Stimulated activated CD4-positive, alpha-beta T cell treated with anti-CD3 and anti-CD28 coated beads, Interleukin-4, amount 100 ng/mL, for 48 hours (primary cell): ENCODE measurements around the gene CYP4A22.
"Not testable (repeated sequence)": the region's sequence is repeated elsewhere in the genome, so short reads cannot be mapped to it uniquely, and the experiment has no call there.

Experiments used
- DNase-seq, 2 donors: peaks; one replicate each; pipeline ENCODE4 v3.0.0-alpha.2; 2020; ENCODE audit warnings: low read depth in 2 of 2

The CYP4A22 gene

DNA sequence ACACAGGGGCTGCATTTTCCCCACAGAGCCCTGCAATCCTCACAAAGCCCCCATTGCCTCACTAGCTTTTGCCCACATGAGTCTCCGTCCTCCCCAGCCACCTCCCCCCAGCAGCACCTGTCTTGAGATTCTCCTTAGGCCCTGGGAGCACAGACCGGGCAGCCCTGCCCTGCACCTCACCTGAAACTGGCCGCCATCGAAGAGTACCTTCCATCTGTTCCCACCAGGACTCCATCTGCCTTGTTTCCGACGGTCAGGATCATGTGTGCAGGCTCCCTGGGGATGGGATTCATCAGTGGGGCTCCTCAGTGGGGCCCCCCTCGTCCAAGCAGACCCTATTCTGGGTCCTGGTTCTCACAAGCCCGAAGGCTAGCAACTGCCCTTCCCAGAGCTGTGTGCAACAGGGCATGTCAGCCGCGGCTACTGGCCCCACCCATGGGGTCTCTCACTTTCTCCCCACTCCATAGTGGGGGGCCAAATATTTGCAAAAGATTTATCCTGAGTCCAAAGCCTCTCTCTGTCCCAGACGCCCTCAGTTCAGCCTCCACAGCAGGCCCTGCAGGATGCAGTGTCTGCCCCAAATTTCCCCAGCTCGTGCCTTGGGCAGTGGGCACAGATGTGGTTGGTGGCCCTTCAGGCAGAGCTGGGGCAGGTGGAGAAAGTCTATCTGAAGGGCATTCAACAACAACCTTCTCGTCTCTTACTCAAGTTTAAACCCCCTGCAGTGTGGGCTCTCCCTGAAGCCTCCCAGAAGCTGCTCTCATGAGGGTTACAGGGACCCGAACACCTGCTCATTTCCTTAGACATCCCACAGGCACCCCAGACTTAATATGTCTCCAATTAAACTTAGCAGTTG is 47.8 kb downstream of the CYP4A22 start:
- DNase-seq = no peak

DNA sequence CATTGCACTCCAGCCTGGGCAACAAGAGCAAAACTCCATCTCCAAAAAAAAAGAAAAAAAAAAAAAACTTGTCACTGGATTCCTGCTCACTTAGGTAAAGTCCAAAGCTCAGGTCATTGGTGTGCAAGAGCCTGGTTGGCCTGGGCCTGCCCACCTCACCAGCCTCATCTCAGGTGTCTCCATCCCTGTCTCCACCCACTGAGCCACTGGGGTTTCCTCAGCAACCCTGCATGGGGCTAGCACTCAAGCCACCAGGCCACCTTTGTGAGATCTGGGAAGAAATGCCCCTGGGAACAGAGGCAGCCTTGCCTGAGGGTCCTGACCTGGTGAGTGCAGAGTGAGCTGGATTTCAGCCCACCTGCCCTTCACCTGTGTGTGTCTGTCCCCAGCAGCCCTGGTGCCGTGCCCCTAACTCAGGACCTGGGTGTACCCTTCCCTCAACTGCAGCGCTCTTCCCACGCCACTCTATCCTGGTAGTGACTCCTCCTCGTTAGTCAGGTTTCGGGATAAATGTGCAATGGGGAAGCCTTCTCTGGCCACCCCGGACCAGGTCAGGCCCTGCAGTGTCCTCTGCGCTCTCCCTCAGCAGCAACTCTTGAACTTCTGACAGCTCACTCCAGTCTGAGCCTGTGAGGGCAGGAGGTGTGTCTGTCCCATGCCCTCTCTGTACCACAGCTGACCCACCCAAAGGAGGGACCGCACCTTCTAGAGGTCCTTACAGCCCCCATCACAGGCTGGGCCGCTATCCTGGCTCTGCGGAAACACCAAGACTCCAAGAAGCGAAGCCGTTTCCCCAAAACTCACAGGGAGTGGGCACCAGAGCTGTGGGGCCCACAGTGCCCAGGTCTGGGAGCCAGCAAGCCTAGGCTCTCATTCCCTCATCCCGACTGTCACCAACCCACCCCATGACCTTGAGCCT is 49.3 kb downstream of the CYP4A22 start:
- no peak for DNase-seq

DNA sequence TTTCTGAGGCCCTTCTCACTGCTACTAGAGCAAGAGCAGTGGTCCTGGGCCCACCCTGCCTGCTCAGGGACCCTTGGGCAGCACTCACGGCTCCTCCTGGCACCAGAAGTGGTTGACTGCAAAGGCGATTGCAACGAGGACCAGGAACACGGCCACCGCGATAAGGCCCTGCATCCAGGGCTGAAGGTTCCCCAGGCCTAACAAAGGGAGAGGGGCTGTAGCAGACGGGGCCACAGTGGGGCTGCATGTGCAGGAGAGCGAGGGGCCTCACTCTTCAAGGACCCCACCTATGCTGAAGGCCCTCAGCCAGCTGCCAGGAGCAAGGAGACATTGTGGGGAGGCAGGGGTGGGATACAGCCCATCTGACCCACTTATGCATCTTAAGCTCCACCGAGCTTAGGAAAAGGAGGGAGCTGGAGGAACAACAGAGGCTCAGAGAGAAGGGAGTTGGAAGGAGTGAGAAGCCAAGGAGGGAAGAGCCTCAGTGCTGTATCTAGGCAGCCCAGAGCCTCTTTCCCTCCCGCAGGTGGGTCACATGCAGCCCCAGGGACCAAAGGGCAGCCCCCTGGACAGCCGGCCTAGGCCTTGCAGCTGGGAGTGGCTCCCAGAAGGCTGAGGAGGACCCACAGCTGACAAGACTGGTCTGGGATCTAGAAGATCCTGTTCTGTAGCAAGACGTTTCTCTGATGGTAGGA is 50.1 kb downstream of the CYP4A22 start:
- no peak for DNase-seq

DNA sequence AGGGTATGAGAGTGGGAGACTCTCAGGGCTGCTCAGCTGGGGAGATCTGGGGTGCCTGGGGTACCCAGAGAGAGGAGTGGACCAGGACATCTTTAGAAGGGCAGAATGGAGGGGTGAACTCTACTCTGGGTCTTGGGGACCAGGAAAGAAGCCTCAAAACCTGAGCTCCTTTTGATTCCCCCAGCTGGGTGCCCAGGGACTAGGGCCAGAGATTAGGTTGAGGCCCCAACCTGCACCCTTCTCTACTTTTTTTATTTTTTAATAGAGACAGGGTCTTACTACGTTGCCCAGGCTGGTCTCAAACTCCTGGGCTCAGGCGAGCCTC is 50.6 kb downstream of the CYP4A22 start:
- DNase-seq = no peak

DNA sequence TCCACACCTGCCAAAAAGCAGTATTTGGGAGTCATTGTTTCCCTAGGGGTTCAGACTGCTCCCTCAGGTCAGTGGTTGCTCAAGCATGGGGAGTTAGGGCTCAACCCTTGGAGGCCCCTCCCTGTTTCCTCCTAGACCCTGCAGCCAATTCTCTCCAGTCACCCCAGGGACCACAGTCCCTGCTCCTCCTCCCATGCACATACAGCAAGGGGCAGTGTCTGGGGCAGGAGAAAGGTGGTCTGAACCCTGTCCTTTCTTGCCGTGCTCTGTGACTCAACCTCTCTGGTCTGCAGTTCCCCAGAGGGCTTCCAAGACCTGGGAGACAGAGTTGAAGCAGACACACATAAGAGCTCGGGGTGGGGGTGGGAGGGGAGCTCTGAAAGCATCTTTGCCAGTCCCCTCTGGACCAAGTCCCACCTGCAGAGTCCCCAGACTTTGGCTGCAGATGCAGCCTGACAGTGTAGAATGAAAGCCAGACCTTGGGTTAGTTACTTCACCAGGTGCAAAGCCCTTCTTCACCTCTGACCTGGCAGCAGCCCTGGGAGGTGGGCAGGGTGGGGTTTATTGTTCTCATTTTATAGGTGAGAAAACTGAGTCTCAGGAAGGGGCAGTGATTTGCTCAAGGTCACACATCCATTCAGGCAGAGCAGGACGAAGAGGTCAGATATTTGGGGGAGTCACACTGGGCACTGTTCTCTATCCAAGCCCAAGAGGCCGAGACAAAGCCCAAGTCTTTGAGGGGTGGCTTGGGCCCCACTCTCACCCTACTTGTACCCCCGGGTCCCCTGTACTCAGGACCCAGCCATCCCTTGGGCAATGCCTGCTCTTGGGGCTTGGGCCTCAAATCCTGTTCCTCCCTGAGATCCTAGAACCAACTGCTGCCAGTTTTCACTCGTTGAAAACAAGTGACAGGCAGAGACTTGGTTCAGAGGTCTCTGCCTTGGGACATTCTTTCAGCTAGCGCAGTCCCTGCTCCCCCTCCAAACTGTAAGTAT is 51.8 kb downstream of the CYP4A22 start:
- DNase-seq = no peak

DNA sequence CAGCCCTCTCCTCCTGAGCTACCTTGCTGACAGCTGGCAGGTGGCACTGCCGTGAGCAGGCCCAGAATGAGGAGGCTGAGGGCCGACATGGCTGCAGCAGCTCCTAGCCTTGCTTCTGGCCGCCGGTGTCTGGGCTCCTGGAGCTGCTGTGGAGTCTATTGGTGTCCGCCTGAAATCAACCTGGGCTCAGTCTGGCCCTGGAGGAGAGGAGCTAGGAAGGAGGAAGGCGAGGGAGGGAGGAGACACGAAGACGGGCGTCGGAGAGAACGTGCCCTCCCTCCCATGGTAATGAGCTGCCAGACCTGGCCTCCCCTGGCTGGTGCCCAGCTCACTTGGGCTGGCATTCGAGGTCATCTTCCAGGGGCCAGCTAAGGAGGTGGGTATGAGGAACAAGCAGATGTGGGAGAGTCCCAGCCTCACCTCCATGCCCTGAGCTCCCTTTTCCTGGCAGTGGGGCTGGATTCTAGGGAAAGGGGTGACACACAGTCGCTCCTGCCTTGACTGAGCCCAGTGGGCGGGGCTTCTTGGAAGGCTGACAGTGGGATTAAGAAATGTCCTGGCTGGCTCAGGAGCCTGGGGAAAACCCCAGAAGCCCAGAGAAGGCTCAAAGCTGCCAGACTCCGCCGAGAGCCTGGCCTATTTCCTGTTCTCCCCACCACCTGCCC is 52.7 kb downstream of the CYP4A22 start, which contains the start of gene PDZK1IP1:
PDZK1IP1 (minus strand) TSS at position 193 of the 665 bp plus-strand sequence; CDS start at position 89, 104 bp downstream.
- DNase-seq = no peak

DNA sequence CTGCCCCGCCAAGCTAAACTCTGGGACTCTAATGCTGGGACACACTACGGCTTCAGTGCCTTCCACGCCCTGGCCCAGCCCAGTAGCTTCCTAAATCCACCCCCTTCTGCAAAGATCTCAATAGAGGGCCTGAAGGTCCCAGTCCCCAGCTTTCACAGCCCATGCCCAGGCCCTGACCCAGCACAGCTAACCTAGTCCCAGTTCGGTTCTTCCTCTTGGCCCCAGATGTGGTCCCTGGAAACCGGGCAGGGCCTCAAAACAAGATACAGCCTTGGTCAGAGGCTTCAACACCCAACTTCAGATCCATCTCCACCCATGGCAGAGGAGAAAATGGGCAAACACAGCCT is 53.2 kb downstream of the CYP4A22 start:
- no peak for DNase-seq

DNA sequence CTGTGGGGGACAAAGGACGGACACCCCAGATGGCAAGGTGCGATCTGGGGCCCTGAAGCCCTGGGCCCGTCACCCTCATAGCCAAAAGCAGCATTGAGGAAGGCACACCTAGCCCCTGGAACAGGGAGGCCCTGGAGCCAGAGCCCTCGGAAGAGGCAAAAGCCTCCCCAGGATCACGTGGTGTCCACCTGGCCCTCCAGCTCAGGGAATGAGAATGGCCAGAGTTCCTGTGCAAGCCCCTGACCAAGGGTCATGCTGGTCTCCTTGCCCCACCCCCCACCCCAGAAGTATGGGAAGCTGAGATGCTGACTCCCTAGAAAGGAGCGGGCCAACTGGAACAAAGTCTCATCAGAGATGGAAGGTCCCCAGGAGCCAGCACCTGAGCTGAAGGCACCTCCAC is 53.6 kb downstream of the CYP4A22 start:
- DNase-seq = no peak

DNA sequence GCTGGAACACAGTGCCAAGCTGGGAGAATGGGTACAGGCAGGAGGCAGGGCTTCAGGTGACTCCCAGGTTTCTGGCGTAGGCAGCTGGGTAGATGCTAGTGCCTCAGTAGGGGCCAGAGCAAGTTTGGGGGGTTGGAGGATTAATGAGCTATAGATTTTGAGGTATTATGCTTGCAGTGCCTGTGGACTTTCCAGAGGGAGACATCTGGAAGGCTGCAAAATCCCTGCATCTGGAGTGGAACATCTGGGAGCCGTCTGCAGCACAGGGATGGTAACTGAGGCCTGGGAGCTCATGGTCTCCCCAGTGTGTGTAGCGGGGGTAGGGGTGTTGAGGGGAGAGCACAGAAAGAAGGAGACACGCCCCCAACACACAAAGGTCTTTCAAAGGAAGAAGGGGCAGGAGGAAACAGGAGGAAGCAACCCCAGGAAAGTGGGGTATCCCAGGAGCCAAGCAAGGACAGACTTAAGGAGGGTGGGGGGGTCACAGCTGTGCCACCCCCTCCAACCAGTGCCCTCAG is 54.8 kb downstream of the CYP4A22 start:
- no peak for DNase-seq

DNA sequence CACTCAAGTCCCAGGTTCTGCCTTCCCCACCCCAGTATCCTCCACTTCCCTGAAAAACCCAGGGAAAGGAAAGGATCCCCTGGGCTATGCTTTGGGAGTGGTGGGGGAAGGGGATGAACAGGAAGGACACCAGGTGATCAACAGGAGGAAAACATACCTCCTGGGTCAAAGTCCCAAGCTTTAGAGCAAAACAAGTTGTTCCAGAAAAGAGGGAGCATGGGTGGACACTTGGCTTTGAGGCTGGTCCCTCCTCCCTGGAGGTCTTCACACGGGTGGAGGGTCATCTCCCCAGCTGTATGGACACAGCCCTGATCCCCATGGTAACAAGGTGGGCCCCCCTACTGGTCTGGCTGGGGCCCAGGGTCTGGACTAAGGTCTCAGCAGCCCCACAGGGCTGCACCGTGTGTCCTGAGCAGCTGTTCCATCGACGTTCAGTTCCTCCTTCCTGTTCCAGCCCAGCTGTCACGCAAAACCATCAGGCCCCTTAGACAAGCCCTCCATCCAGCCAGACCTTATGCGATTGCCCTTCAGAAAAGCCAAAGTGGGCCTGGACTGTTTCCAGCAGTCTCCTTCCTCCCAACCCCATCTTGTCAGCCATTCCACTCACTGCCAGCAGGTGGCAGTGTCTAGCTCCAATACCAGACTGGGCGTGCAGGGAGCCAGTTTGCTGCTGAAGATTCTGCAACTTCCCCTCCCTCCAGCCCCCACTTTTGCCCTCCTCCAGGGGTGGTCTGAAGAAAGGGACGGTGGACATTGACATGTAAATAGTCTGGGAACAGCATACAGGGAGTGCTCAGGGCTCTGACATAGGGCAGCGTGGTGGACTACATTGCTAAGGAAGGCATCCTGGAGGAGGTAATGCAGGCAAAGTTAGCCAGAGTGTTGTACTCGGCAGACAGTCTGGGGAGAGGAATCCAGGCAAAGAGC is 55.5 kb downstream of the CYP4A22 start:
- peak; percentile 33 to 58 for DNase-seq

DNA sequence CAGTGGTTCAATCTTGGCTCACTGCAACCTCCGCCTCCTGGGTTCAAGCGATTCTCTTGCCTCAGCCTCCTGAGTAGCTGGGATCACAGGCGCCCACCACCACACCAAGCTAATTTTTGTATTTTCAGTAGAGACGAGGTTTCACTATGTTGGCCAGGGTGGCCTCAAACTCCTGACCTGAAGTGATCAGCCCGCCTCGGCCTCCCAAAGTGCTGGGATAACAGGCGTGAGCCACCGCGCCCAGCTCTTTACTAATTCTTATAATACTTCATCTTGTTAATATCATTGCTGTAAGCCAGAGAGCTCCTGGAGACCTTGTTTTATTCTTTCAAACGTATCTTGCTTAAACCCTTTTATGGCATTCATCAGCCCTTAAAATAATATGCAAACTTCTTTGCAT is 56.3 kb downstream of the CYP4A22 start:
- DNase-seq = not testable (repeated sequence)

DNA sequence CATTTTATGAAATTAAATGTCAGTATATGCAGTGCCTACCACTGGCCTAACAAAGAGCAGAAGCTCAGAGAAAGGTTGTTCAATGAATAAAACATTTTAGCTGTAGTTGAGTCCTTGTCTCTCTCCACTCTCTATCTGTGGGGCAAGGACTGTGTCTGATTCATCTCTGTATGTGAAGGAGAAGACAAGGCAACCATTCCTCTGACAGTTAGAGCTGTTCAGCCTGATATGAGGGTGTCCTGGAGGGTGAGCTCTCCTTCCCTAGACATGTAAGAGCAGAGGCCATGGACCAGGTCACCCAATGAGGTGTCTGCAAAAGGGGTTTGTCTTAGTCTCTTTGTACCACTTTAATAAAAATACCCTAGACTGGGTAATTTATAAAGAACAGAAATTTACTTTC is 57.1 kb downstream of the CYP4A22 start:
- no peak for DNase-seq

DNA sequence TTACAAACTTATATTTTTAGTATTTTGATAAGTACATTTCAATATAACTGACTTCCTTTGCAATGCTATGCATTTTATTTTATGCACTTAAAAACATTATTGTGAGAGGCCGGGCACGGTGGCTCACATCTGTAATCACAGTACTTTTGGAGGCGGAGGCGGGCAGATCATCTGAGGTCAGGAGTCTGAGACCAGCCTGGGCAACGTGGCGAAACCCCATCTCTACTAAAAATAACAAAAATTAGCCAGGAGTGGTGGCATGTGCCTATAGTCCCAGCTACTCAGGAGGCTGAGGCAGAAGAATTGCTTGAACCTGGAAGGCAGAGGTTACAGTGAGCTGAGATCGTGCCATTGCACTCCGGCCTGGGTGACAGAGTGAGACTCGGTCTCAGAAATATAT is 58.7 kb downstream of the CYP4A22 start:
- not testable (repeated sequence) for DNase-seq

DNA sequence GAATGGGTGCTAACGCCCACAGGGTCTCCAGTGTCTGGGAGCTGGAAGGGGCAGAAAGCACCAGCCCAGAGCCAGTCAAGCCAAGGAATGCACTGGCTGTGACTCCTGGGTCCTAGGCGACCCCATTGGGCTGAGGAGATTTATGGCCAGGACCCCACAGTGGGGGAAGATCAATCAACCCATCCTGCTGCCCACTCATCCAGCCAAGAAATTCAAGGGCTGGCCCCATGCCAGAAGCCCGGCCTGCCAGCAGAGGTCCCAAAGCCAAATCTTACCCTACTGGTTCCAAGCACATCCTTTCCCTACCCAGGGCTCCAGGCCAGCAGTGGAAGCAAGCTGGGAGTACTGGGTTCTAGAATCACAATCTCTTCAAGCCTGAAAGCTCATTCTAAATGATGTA is 59.4 kb downstream of the CYP4A22 start:
- no peak for DNase-seq

DNA sequence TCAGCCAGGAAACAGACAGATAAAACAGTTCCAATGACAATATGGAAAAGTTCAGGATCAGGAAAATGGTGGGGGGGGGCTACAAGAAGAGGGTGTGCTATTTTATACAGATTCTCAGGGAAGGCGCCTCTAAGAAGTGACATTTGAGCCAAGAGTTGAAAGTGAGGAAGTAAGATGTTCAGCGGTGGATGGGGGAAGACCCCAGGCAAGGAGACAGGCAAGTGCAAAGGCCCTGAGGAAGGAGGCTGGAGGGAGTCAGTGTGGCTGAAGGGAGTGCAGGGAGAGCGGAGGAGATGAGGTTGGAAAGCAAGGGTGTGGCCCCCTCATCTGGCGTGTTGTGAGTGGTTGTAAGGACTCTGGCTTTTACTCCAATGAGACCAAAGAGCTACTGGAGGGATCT is 61.0 kb downstream of the CYP4A22 start:
- DNase-seq = no peak
